Progenitor cell of endocrine pancreas (in vitro differentiated cells): ENCODE data around the gene PXDN. TPM values are rescaled to one million over a fixed set of nuclear protein-coding genes. Genes with fewer than 3 reads are reported as not detected.

Experiments used
- DNase-seq: peaks from one replicate; pipeline ENCODE4 v3.0.0; 2021; ENCODE audit warnings: low spot score; ENCODE audit not compliant: unreplicated experiment
- H3K27ac Mint-ChIP-seq: 2 replicates; pipeline ENCODE4 v1.8.0; 2021; ENCODE audit warnings: mild to moderate bottlenecking, moderate library complexity, mixed read lengths
- H3K27me3 Mint-ChIP-seq: 2 replicates; pipeline ENCODE4 v1.8.0; 2021; ENCODE audit warnings: mixed read lengths
- H3K36me3 Mint-ChIP-seq: 2 replicates; pipeline ENCODE4 v1.8.0; 2022; ENCODE audit warnings: mixed read lengths; ENCODE audit not compliant: insufficient read depth
- H3K4me1 Mint-ChIP-seq: 2 replicates; pipeline ENCODE4 v1.8.0; 2021; ENCODE audit warnings: low read depth, mixed read lengths
- H3K4me3 Mint-ChIP-seq: 2 replicates; pipeline ENCODE4 v1.8.0; 2021; ENCODE audit warnings: low read depth, mild to moderate bottlenecking, moderate library complexity, mixed read lengths
- H3K9me3 Mint-ChIP-seq: 2 replicates; pipeline ENCODE4 v1.8.0; 2021; ENCODE audit warnings: low read depth, mixed read lengths
- CTCF ChIP-seq: fragments of 200-600 bp; sonication (generic); IDR thresholded peaks from one replicate; pipeline ENCODE4 v1.5.0; 2021; ENCODE audit warnings: antibody characterized with exemption, mild to moderate bottlenecking; ENCODE audit not compliant: unreplicated experiment
- total RNA-seq: library from RNA; stranded (reverse); gene quantifications from 2 replicates; pipeline ENCODE4 v1.2.1, GENCODE V29; 2021

PXDN gene
- total RNA-seq, 1 donor from 2014 or later, result 256 TPM

DNA sequence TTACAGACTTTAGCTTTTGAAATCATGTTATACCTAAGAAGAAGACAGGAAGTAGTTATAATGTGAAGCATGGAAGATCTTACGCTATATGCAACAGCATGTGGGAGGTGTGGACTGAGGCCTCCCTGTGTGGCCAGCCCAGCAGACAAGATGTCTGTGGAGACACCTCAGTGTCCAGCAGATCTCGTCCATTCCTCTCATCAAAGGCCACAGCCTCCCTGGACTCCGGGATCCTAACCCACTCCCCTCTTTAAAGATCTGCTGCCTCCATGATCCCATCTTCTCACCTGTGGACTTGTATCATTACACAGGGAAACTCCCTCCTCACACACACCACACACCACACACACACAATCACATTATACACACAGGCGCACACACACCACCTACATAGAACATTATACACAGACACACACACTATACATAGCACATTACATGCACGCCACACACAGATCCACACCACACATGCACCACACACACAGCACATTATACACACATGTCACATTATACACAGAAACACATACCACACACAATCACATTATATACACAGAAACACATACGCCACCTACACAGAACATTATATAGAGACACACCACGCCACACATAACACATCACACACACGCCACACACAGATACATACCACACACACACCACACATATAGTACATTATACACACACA is 89.5 kb downstream of the PXDN start:
- Mint-ChIP-seq H3K27ac (no peak overlapping the region), H3K27me3 (no peaks in the 10 kb centered on the region), H3K36me3 (peaks cover 30% of the 10 kb centered on the region), H3K4me3 (no peak overlapping the region), H3K4me1 (no peaks in the 10 kb centered on the region), H3K9me3 (no peaks in the 10 kb centered on the region)
- TF ChIP-seq CTCF, result no peak
- DNase-seq, result no peak

DNA sequence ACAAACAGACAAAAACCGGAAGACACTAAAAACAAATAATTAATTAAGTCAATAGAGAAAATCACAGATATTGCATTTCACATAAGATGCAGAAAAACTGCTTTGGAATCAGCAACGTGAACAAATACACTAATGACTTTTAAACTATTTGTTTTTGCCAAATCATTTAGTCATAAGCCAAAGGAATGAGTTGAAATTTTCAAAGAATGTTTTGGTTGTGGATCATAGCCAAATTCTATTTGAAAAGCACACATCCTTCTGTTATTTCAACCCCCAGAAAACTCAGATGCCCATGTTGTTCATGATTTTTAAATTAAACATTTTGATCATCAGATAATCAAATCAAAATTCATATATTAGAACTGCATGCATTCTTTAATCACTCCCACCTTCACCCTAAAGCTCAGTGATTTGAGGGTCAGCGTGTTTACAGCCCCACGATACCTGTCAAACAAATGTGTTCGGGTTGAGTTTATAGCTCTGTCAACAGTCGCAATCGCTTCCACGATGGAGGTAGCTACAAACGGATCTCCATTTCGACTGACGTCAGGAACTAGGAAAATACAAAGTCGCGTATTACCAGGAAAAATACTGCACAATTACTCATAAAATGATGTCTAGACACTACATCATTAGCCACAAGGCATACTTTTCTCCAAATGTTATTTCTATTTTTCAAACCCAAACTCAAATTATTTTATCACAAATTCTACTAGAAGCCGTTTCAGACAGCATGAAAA is 90.2 kb downstream of the PXDN start:
- H3K27me3 Mint-ChIP-seq, result no peaks in the 10 kb centered on the region
- no peak for DNase-seq
- peaks cover 33% of the 10 kb centered on the region for H3K36me3 Mint-ChIP-seq
- H3K9me3 Mint-ChIP-seq, result no peaks in the 10 kb centered on the region
- H3K4me3 Mint-ChIP-seq, result no peak overlapping the region
- TF ChIP-seq CTCF, result no peak
- no peak overlapping the region for H3K27ac Mint-ChIP-seq
- H3K4me1 Mint-ChIP-seq, result no peaks in the 10 kb centered on the region

DNA sequence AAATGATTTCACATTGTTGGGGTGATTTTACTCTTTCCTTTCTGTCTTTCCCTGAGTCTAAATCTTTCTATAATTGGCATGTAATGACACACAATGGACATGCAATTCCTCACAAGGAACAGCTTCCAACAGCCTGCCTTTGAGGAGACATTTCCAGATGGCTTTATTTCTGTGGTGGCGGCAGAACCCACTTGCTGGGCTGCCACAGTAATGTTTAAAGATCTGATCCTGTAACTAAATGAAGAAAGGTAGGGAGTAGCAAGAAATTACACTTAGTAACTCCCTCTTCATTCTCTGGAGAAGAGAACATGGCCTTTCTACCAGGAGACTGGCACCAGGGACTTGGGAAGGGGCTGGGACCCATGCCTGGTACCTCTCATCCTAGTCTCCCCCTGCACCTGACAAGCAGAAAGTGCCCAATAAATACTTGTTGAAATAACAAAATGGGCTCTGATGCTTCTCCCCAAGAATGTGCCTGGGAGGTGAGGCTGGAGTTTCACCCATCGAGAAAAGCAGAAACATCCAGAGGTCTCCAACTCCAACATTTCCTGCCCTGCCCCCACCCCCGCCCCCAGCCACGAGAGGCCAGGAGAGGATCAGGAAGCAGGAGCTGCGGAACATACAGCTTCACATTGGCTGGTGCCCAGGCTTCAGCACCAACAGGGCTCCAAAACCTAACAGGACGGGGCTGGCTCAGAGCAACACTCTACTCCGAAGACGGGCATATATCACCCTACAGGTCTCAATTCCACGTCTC is 92.1 kb downstream of the PXDN start:
- Mint-ChIP-seq H3K27ac (no peak overlapping the region), H3K4me3 (no peak overlapping the region), H3K27me3 (no peaks in the 10 kb centered on the region), H3K36me3 (peaks cover 37% of the 10 kb centered on the region), H3K4me1 (no peaks in the 10 kb centered on the region), H3K9me3 (no peaks in the 10 kb centered on the region)
- DNase-seq, result no peak
- TF ChIP-seq CTCF, result no peak

- Mint-ChIP-seq H3K27ac (no peak overlapping the region), H3K4me3 (no peak overlapping the region), H3K9me3 (no peaks in the 10 kb centered on the region), H3K4me1 (no peaks in the 10 kb centered on the region), H3K36me3 (peaks cover 37% of the 10 kb centered on the region), H3K27me3 (no peaks in the 10 kb centered on the region)
- no peak for TF ChIP-seq CTCF
- no peak for DNase-seq
These were observed 92.9 kb downstream of the PXDN start for GRCh38 chr2:1651121-1652033.
